Natural killer cell (primary cell): ENCODE data around the gene GNB5. TPM values are rescaled to one million over a fixed set of nuclear protein-coding genes. Genes with fewer than 3 reads are reported as not detected.

ENCODE experiments used
- ATAC-seq, 3 donors: fragments of 150-1000 bp in 2 of 3; fragments of 200-7000 bp in 1 of 3; cut with Tn5 transposase; 1 replicate in 1 of 3; 2 replicates in 2 of 3; pipeline ENCODE4 v1.10.0; 2021; ENCODE audit warnings: mild to moderate bottlenecking in 2 of 3, moderate library complexity in 2 of 3
- DNase-seq, 2 donors: peaks; one replicate each; pipeline versions ENCODE4 v3.0.0 to v3.0.0-alpha.2; 2013 to 2021; ENCODE audit warnings: mixed read lengths in 1 of 2
- H3K27ac ChIP-seq: one replicate; pipeline ENCODE4 v1.5.1; 2013; ENCODE audit warnings: mild to moderate bottlenecking, low read length
- H3K27me3 ChIP-seq: one replicate; pipeline ENCODE4 v1.6.1; 2013; ENCODE audit warnings: low read length; ENCODE audit not compliant: control insufficient read depth, insufficient read depth
- H3K36me3 ChIP-seq: one replicate; pipeline ENCODE4 v1.6.1; 2013; ENCODE audit warnings: low read length; ENCODE audit not compliant: control insufficient read depth, insufficient read depth
- H3K4me1 ChIP-seq: one replicate; pipeline ENCODE4 v1.6.1; 2013; ENCODE audit warnings: low read length; ENCODE audit not compliant: control insufficient read depth, insufficient read depth
- H3K4me3 ChIP-seq: one replicate; pipeline ENCODE4 v1.5.1; 2013; ENCODE audit warnings: low read length
- H3K9me3 ChIP-seq: one replicate; pipeline ENCODE4 v1.6.1; 2013; ENCODE audit warnings: low read length; ENCODE audit not compliant: control insufficient read depth, insufficient read depth
- H3K27ac Mint-ChIP-seq, 2 donors: one replicate each; pipeline ENCODE4 v1.8.0; 2022; ENCODE audit warnings: mild to moderate bottlenecking in 2 of 2, mixed read lengths in 2 of 2, moderate library complexity in 1 of 2
- H3K27me3 Mint-ChIP-seq, 2 donors: one replicate each; pipeline ENCODE4 v1.8.0; 2022; ENCODE audit warnings: low read depth in 2 of 2, mixed read lengths in 2 of 2
- H3K36me3 Mint-ChIP-seq: one replicate; pipeline ENCODE4 v1.8.0; 2022; ENCODE audit warnings: mixed read lengths
- H3K4me1 Mint-ChIP-seq, 2 donors: one replicate each; pipeline ENCODE4 v1.8.0; 2022; ENCODE audit warnings: mixed read lengths in 2 of 2
- H3K4me3 Mint-ChIP-seq: one replicate; pipeline ENCODE4 v1.8.0; 2022; ENCODE audit warnings: mild to moderate bottlenecking, moderate library complexity, mixed read lengths
- H3K9me3 Mint-ChIP-seq, 2 donors: one replicate each; pipeline ENCODE4 v1.8.0; 2022; ENCODE audit warnings: mixed read lengths in 2 of 2
- CTCF ChIP-seq: fragments of 200-600 bp; IDR thresholded peaks from one replicate; pipeline ENCODE4 v1.8.0; 2022; ENCODE audit warnings: antibody characterized with exemption
- WGBS: methylation state at CpG from one replicate; pipeline ENCODE4 v1.1.7; 2013; ENCODE audit warnings: missing lambda C conversion rate; ENCODE audit not compliant: insufficient coverage; 5-methylcytosine and 5-hydroxymethylcytosine counted together
- intact Hi-C: fragments of 100-400 bp; cut with micrococcal nuclease; formaldehyde crosslinking; loops from one replicate; pipeline ENCODE4 v1.14.2; 2022
- total RNA-seq, 4 donors: library from RNA; stranded (reverse); fragments of 120-200 nt in 1 of 4; gene quantifications; one replicate each; pipeline versions ENCODE4 v1.2.3 to v1.2.4, GENCODE V29; 2013 to 2022

The GNB5 gene
- total RNA-seq, 3 donors from 2014 or later (not counting 1 experiment from before 2014, with no cell fraction given): 22.5 to 31.3 (median 23.0) TPM

- H3K4me3 Mint-ChIP-seq: no peak overlapping the region
- no peaks in the 10 kb centered on the region for H3K9me3 ChIP-seq
- TF ChIP-seq CTCF: no peak
- no peaks in the 10 kb centered on the region for H3K4me1 ChIP-seq
- H3K4me3 ChIP-seq: no peak overlapping the region
- no peak for ATAC-seq
- no peaks in the 10 kb centered on the region for H3K9me3 Mint-ChIP-seq
- 89% methylated on average over 7 of the region's 7 CpGs for WGBS
- H3K27ac Mint-ChIP-seq: no peak overlapping the region
- H3K36me3 ChIP-seq: peaks cover 37% of the 10 kb centered on the region
- intact Hi-C loops: loop anchor here (5.0 kb wide), 1 partner anchor 162 kb away; no protein-coding TSS in a partner anchor
- no peaks in the 10 kb centered on the region for H3K36me3 Mint-ChIP-seq
- H3K27ac ChIP-seq: no peak overlapping the region
- H3K4me1 Mint-ChIP-seq: peaks cover 0 to 5% of the 10 kb centered on the region in 2 donors
- no peaks in the 10 kb centered on the region for H3K27me3 Mint-ChIP-seq
- DNase-seq: no peak
- no peaks in the 10 kb centered on the region for H3K27me3 ChIP-seq
These were observed 46.5 kb downstream of the GNB5 start for GRCh38 chr15:52144656-52145178.

- H3K27me3 Mint-ChIP-seq: no peaks in the 10 kb centered on the region
- ATAC-seq (no peak), DNase-seq (no peak)
- H3K4me3 Mint-ChIP-seq: no peak overlapping the region
- 82% methylated on average over 11 of the region's 11 CpGs for WGBS
- Histone ChIP-seq H3K4me3 (no peak overlapping the region), H3K27ac (no peak overlapping the region), H3K4me1 (no peaks in the 10 kb centered on the region), H3K27me3 (no peaks in the 10 kb centered on the region), H3K36me3 (peaks cover 33% of the 10 kb centered on the region), H3K9me3 (no peaks in the 10 kb centered on the region)
- H3K36me3 Mint-ChIP-seq: no peaks in the 10 kb centered on the region
- H3K27ac Mint-ChIP-seq: no peak overlapping the region
- TF ChIP-seq CTCF: no peak
- H3K4me1 Mint-ChIP-seq: peaks cover 0 to 5% of the 10 kb centered on the region in 2 donors
- intact Hi-C loops: loop anchor here (5.0 kb wide), 1 partner anchor 162 kb away; no protein-coding TSS in a partner anchor
- H3K9me3 Mint-ChIP-seq: no peaks in the 10 kb centered on the region
These were observed 47.3 kb downstream of the GNB5 start for GRCh38 chr15:52143873-52144272.

- Histone ChIP-seq H3K27me3 (no peaks in the 10 kb centered on the region), H3K36me3 (peaks cover 17% of the 10 kb centered on the region), H3K4me3 (no peak overlapping the region), H3K9me3 (no peaks in the 10 kb centered on the region), H3K4me1 (peaks cover 16% of the 10 kb centered on the region), H3K27ac (no peak overlapping the region)
- Mint-ChIP-seq H3K9me3 (no peaks in the 10 kb centered on the region), H3K4me3 (no peak overlapping the region), H3K4me1 (peaks cover 7 to 22% of the 10 kb centered on the region in 2 donors), H3K36me3 (no peaks in the 10 kb centered on the region), H3K27ac (no peak overlapping the region), H3K27me3 (no peaks in the 10 kb centered on the region)
- 96% methylated on average over 4 of the region's 4 CpGs for WGBS
- DNase-seq: no peak
- intact Hi-C loops: loop anchor here (5.0 kb wide), 1 partner anchor 158 kb away; no protein-coding TSS in a partner anchor
- no peak for TF ChIP-seq CTCF
- no peak for ATAC-seq
These were observed 50.5 kb downstream of the GNB5 start for GRCh38 chr15:52140646-52141045.
